Caco-2 (cell line): Measurements from ENCODE around the gene BTF3. TPM values are rescaled to one million over a fixed set of nuclear protein-coding genes. Genes with fewer than 3 reads are reported as not detected.
"Not testable (repeated sequence)": the region's sequence is repeated elsewhere in the genome, so short reads cannot be mapped to it uniquely, and the experiment has no call there.

Experiments used
- BruUV-seq: library from RNA; stranded (reverse); fragments of 400-500 nt; replicated peaks from 2 replicates; lab custom pipeline; 2021; lab: Mats Ljungman, UMichigan
- CTCF ChIA-PET: fragments of 300-600 bp; sonication (Branson Sonifier 250); formaldehyde crosslinking; loops from one replicate; lab custom pipeline; 2022; ENCODE audit warnings: antibody characterized with exemption; lab: Charles Lee
- POLR2A ChIA-PET: fragments of 300-600 bp; sonication (Branson Sonifier 250); formaldehyde crosslinking; loops from one replicate; lab custom pipeline; 2022; ENCODE audit warnings: antibody characterized with exemption; lab: Charles Lee
- DNase-seq, 2 experiments: peaks; one replicate each; pipeline versions ENCODE4 v3.0.0 to v3.0.0-alpha.2; 2020 to 2022
- H3K27me3 ChIP-seq: replicated peaks from 2 replicates; pipeline ENCODE4 v1.6.0; 2011; ENCODE audit warnings: low read length; ENCODE audit not compliant: control insufficient read depth, insufficient read depth
- H3K36me3 ChIP-seq: 2 replicates; pipeline ENCODE4 v1.5.1; 2011; ENCODE audit warnings: low read length; ENCODE audit not compliant: control insufficient read depth, insufficient read depth
- H3K4me1 ChIP-seq: fragments of 250-450 bp; sonication (Bioruptor Pico); 2 replicates; pipeline ENCODE4 v1.5.1; 2020; ENCODE audit warnings: mild to moderate bottlenecking
- H3K4me3 ChIP-seq: 2 replicates; pipeline ENCODE4 v1.5.1; 2011; ENCODE audit warnings: low read depth, mild to moderate bottlenecking, control low read depth, low read length
- H3K9me3 ChIP-seq: fragments of 250-450 bp; sonication (Bioruptor Pico); 2 replicates; pipeline ENCODE4 v1.5.1; 2020; ENCODE audit warnings: mild to moderate bottlenecking, moderate library complexity
- H3K27ac Mint-ChIP-seq: one replicate; pipeline ENCODE4 v1.8.0; 2022; ENCODE audit warnings: mixed read lengths; ENCODE audit not compliant: unreplicated experiment
- H3K27me3 Mint-ChIP-seq: one replicate; pipeline ENCODE4 v1.8.0; 2022; ENCODE audit warnings: mixed read lengths; ENCODE audit not compliant: insufficient read depth, unreplicated experiment
- H3K36me3 Mint-ChIP-seq: one replicate; pipeline ENCODE4 v1.8.0; 2022; ENCODE audit warnings: mild to moderate bottlenecking, mixed read lengths; ENCODE audit not compliant: insufficient read depth, unreplicated experiment
- H3K4me1 Mint-ChIP-seq: one replicate; pipeline ENCODE4 v1.8.0; 2022; ENCODE audit warnings: low read depth, mixed read lengths; ENCODE audit not compliant: unreplicated experiment
- H3K4me3 Mint-ChIP-seq: one replicate; pipeline ENCODE4 v1.8.0; 2022; ENCODE audit warnings: mild to moderate bottlenecking, moderate library complexity, mixed read lengths; ENCODE audit not compliant: unreplicated experiment
- H3K9me3 Mint-ChIP-seq: one replicate; pipeline ENCODE4 v1.8.0; 2022; ENCODE audit warnings: mixed read lengths; ENCODE audit not compliant: unreplicated experiment
- CTCF ChIP-seq, 2 experiments: fragments of 200-600 bp in 1 of 2; IDR thresholded peaks; 1 replicate in 1 of 2; 2 replicates in 1 of 2; pipeline versions ENCODE4 v1.5.1 to v1.8.0; 2011 to 2022; ENCODE audit warnings: antibody characterized with exemption in 1 of 2, control low read depth in 1 of 2, inconsistent platforms in 1 of 2, low read depth in 1 of 2, low read length in 1 of 2, mild to moderate bottlenecking in 1 of 2, moderate library complexity in 1 of 2; ENCODE audit not compliant: insufficient read depth in 1 of 2, severe bottlenecking in 1 of 2, unreplicated experiment in 1 of 2
- intact Hi-C: fragments of 100-400 bp; cut with micrococcal nuclease; formaldehyde crosslinking; loops from one replicate; pipeline ENCODE4 v1.10.0; 2022; ENCODE audit not compliant: unreplicated experiment
- total RNA-seq: library from RNA; stranded (reverse); gene quantifications from 2 replicates; pipeline ENCODE4 v1.2.3, GENCODE V29; 2022

The BTF3 gene
- total RNA-seq, 1 experiment from 2014 or later: 653 TPM

DNA sequence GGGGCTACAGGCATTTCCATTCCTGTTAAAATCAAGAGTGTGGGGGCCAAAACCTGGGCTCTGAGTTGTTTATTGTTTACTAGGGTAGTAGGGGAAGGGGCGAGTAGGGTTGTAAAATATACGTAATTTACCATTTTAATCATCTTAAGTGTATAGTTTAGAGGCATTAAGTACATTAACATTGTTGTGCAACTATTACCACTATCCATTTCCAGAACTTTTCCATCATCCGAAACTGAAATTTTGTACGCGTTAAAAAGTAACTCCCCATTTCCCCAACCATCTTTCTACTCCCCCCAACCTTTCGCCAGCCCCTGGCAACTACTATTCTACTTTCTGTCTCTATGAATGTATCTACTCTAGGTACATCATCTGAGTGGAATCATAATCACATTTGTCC lies 46.0 kb upstream of the BTF3 start:
- intact Hi-C loops: loop anchor here (5.0 to 10.0 kb wide), 3 partner anchors 85 to 527 kb away; no protein-coding TSS in a partner anchor
- CTCF ChIA-PET: no interaction called here

DNA sequence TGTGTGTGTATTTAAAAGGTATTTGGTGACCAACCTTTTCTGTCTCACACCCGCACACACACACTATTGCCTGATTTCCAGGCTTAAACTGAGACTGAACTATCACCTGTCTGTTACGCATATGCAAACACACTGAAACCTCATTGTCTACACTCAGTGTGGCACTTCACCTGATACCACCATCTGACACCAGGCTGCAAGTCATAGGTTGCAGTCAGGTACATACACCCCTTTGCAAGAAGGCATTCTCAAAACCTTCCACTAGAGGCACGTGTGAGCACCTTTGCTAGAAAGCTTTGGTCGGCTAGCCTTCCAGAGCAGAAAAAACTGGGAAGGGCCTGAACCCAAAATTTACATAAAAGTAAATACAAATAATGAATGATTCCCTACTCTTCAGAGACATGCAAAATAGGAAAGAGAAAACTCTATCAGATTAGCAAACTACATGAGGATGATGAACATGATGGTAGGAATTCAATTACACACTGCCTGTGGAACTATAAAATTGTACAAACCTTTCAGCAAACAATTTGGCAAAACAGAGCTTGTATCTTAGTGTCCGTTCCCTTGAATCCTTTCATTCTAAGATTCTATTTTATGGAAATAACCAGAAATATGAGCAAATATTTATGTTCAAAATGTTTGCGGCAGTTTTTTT lies 43.7 kb upstream of the BTF3 start:
- H3K27me3 Mint-ChIP-seq: peaks cover 15% of the 10 kb centered on the region
- DNase-seq: peak; percentile 81 to 83

More for the DNA sequence above, 46.0 kb upstream of the BTF3 start:
- no peaks in the 10 kb centered on the region for H3K36me3 ChIP-seq
- Mint-ChIP-seq H3K27me3 (peaks cover 18% of the 10 kb centered on the region), H3K36me3 (no peaks in the 10 kb centered on the region), H3K27ac (no peak overlapping the region), H3K9me3 (no peaks in the 10 kb centered on the region), H3K4me3 (peak overlapping the region; percentile 44), H3K4me1 (no peaks in the 10 kb centered on the region)
- H3K27me3 ChIP-seq: peaks cover 5% of the 10 kb centered on the region
- H3K4me3 ChIP-seq: no peak overlapping the region
- no peak for TF ChIP-seq CTCF (IDR thresholded peaks at IDR 0.05; ENCODE audit: insufficient read depth in 1 of 2, low read depth in 1 of 2, low read length in 1 of 2, severe bottlenecking in 1 of 2, unreplicated experiment in 1 of 2)
- BruUV-seq: no TSS peak
- H3K9me3 ChIP-seq: no peaks in the 10 kb centered on the region
- POLR2A ChIA-PET: no interaction called here
- no peak for DNase-seq
- H3K4me1 ChIP-seq: peaks cover 4% of the 10 kb centered on the region; the same call in 1 of the 2 replicates

GRCh38 chr5:73456462-73456861 lies 41.8 kb upstream of the BTF3 start:
- intact Hi-C loops: loop anchor here (10.0 kb wide), 1 partner anchor 532 kb away; no protein-coding TSS in a partner anchor
- BruUV-seq, H3K4me3 Mint-ChIP-seq, DNase-seq, H3K36me3 ChIP-seq, H3K27ac Mint-ChIP-seq, H3K4me1 Mint-ChIP-seq, H3K9me3 Mint-ChIP-seq, H3K9me3 ChIP-seq, H3K27me3 Mint-ChIP-seq, H3K36me3 Mint-ChIP-seq, H3K4me1 ChIP-seq, POLR2A ChIA-PET, H3K27me3 ChIP-seq, H3K4me3 ChIP-seq: not testable (repeated sequence)
- CTCF ChIA-PET: interaction anchor here (2.0 kb wide), 1 partner anchor 239 kb away, joined by 5 read pairs; no protein-coding TSS in a partner anchor

More for the DNA sequence above, 43.7 kb upstream of the BTF3 start:
- peaks cover 3% of the 10 kb centered on the region for H3K27me3 ChIP-seq
- no peak overlapping the region for H3K4me3 ChIP-seq
- Mint-ChIP-seq H3K4me1 (no peaks in the 10 kb centered on the region), H3K36me3 (no peaks in the 10 kb centered on the region), H3K27ac (no peak overlapping the region), H3K9me3 (no peaks in the 10 kb centered on the region), H3K4me3 (no peak overlapping the region)
- H3K4me1 ChIP-seq: peaks cover 4% of the 10 kb centered on the region; the same call in 1 of the 2 replicates
- POLR2A ChIA-PET: no interaction called here
- H3K36me3 ChIP-seq: no peaks in the 10 kb centered on the region
- intact Hi-C loops: loop anchor here (1.0 to 10.0 kb wide), 5 partner anchors 43 to 530 kb away; no protein-coding TSS in a partner anchor
- CTCF ChIA-PET: interaction anchor here (0.6 to 1.0 kb wide), 8 partner anchors 11 to 424 kb away, joined by 3 to 5 read pairs (median 3); no protein-coding TSS in a partner anchor
- no TSS peak for BruUV-seq
- TF ChIP-seq CTCF (IDR thresholded peaks at IDR 0.05; ENCODE audit: insufficient read depth in 1 of 2, low read depth in 1 of 2, low read length in 1 of 2, severe bottlenecking in 1 of 2, unreplicated experiment in 1 of 2): peak; percentile 84 to 92
- H3K9me3 ChIP-seq: no peaks in the 10 kb centered on the region
